CD4-positive, alpha-beta T cell (primary cell): Measurements from ENCODE around the gene FBXO47. TPM values are rescaled to one million over a fixed set of nuclear protein-coding genes. Genes with fewer than 3 reads are reported as not detected.

Source experiments
- ATAC-seq: fragments of 200-7000 bp; cut with Tn5 transposase; one replicate; pipeline ENCODE4 v1.10.0; 2022; ENCODE audit warnings: mild to moderate bottlenecking; ENCODE audit not compliant: poor library complexity
- CTCF ChIA-PET: fragments of 350-600 bp; sonication (Branson Sonifier 250); formaldehyde crosslinking; loops from one replicate; lab custom pipeline; 2021; ENCODE audit warnings: antibody characterized with exemption, inconsistent platforms; lab: Charles Lee
- POLR2A ChIA-PET: fragments of 350-600 bp; sonication (Branson Sonifier 250); formaldehyde crosslinking; loops from one replicate; lab custom pipeline; 2021; ENCODE audit warnings: antibody characterized with exemption, inconsistent platforms; lab: Charles Lee
- DNase-seq, 14 experiments: peaks; one replicate each; pipeline ENCODE4 v3.0.0-alpha.2; 2013 to 2020; ENCODE audit warnings: mixed read lengths in 2 of 14
- H3K27ac ChIP-seq, 2 donors: one replicate each; pipeline versions ENCODE4 v1.5.1 to v1.7.0; 2013; ENCODE audit warnings: low read length in 2 of 2, low read depth in 1 of 2, mild to moderate bottlenecking in 1 of 2
- H3K27me3 ChIP-seq, 2 experiments: 1 replicate in 1 of 2; 2 replicates in 1 of 2; pipeline versions ENCODE4 v1.6.1 to v1.7.0; 2013; ENCODE audit warnings: low read length in 2 of 2, control low read depth in 1 of 2, mild to moderate bottlenecking in 1 of 2, moderate library complexity in 1 of 2; ENCODE audit not compliant: insufficient read depth in 2 of 2, control insufficient read depth in 1 of 2
- H3K36me3 ChIP-seq: one replicate; pipeline ENCODE4 v1.6.1; 2013; ENCODE audit warnings: low read length, control low read depth; ENCODE audit not compliant: insufficient read depth
- H3K4me1 ChIP-seq: one replicate; pipeline ENCODE4 v1.6.1; 2013; ENCODE audit warnings: low read length, control low read depth; ENCODE audit not compliant: insufficient read depth
- H3K4me3 ChIP-seq: one replicate; pipeline ENCODE4 v1.5.1; 2013; ENCODE audit warnings: mild to moderate bottlenecking, low read length, moderate library complexity
- H3K9me3 ChIP-seq, 2 experiments: 1 replicate in 1 of 2; 2 replicates in 1 of 2; pipeline versions ENCODE4 v1.6.1 to v1.7.0; 2013; ENCODE audit warnings: low read length in 2 of 2, mild to moderate bottlenecking in 2 of 2, control low read depth in 1 of 2, moderate library complexity in 1 of 2; ENCODE audit not compliant: control insufficient read depth in 1 of 2, insufficient read depth in 1 of 2
- H3K27ac Mint-ChIP-seq: one replicate; pipeline ENCODE4 v1.8.0; 2020; ENCODE audit warnings: mixed read lengths
- H3K27me3 Mint-ChIP-seq: one replicate; pipeline ENCODE4 v1.8.0; 2021; ENCODE audit warnings: mixed read lengths
- H3K36me3 Mint-ChIP-seq: one replicate; pipeline ENCODE4 v1.8.0; 2021; ENCODE audit warnings: low read depth, mixed read lengths
- H3K4me1 Mint-ChIP-seq: one replicate; pipeline ENCODE4 v1.8.0; 2021; ENCODE audit warnings: low read depth, mixed read lengths
- H3K4me3 Mint-ChIP-seq: one replicate; pipeline ENCODE4 v1.8.0; 2020; ENCODE audit warnings: mild to moderate bottlenecking, mixed read lengths
- H3K9me3 Mint-ChIP-seq: one replicate; pipeline ENCODE4 v1.8.0; 2020; ENCODE audit warnings: mixed read lengths
- CTCF ChIP-seq: fragments of 200-600 bp; IDR thresholded peaks from one replicate; pipeline ENCODE4 v1.8.0; 2022; ENCODE audit warnings: antibody characterized with exemption, mild to moderate bottlenecking
- intact Hi-C, 2 experiments: fragments of 100-400 bp; cut with DNase I in 1 of 2; cut with micrococcal nuclease in 1 of 2; formaldehyde crosslinking; loops; one replicate each; pipeline versions ENCODE4 v1.15.1 to v1.9.0; 2023 to 2025; cut with DNase I, micrococcal nuclease
- total RNA-seq, 174 experiments: library from RNA in 2 of 174; stranded (reverse) in 2 of 174; gene quantifications; one replicate each; pipeline ENCODE4 v1.2.3 and lab custom pipeline; 2021 to 2026

FBXO47 gene
- total RNA-seq, 2 experiments from 2014 or later, result not detected

- H3K4me1 ChIP-seq, result peaks cover 96% of the 10 kb centered on the region
- H3K9me3 ChIP-seq, result no peaks in the 10 kb centered on the region
- Mint-ChIP-seq H3K4me1 (peaks cover 88% of the 10 kb centered on the region), H3K27ac (peak overlapping the region; percentile 89), H3K36me3 (peaks cover 63% of the 10 kb centered on the region), H3K4me3 (peak overlapping the region; percentile 7), H3K9me3 (no peaks in the 10 kb centered on the region), H3K27me3 (no peaks in the 10 kb centered on the region)
- no peaks in the 10 kb centered on the region for H3K27me3 ChIP-seq
- intact Hi-C loops, result no loop called here
- ATAC-seq, result no peak
- H3K27ac ChIP-seq, result peak overlapping the region; percentile 37 to 65
- H3K4me3 ChIP-seq, result no peak overlapping the region
- POLR2A ChIA-PET, result interaction anchor here (0.6 to 4.5 kb wide), 5 partner anchors 10 to 66 kb away, joined by 3 to 56 read pairs (median 6); partner anchors contain the start of gene LASP1
- H3K36me3 ChIP-seq, result peaks cover 65% of the 10 kb centered on the region
- no peak for TF ChIP-seq CTCF
- CTCF ChIA-PET, result interaction anchor here (0.6 to 1.9 kb wide), 3 partner anchors 13 to 281 kb away, joined by 3 to 6 read pairs (median 3); no protein-coding TSS in a partner anchor
- DNase-seq, result no peak
Measured at GRCh38 chr17:38894276-38894675, 72.9 kb downstream of the FBXO47 start.

- Histone ChIP-seq H3K9me3 (no peaks in the 10 kb centered on the region), H3K4me1 (peaks cover 96% of the 10 kb centered on the region), H3K4me3 (no peak overlapping the region), H3K27me3 (no peaks in the 10 kb centered on the region), H3K36me3 (peaks cover 69% of the 10 kb centered on the region), H3K27ac (peak overlapping the region; percentile 37 to 65)
- CTCF ChIA-PET, result interaction anchor here (0.8 to 1.9 kb wide), 3 partner anchors 22 to 281 kb away, joined by 3 to 6 read pairs (median 3); no protein-coding TSS in a partner anchor
- ATAC-seq (no peak), DNase-seq (peak in 3 of 14 experiments; percentile 41 to 54 (median 53))
- Mint-ChIP-seq H3K4me1 (peaks cover 88% of the 10 kb centered on the region), H3K4me3 (no peak overlapping the region), H3K36me3 (peaks cover 65% of the 10 kb centered on the region), H3K27me3 (no peaks in the 10 kb centered on the region), H3K27ac (peak overlapping the region; percentile 89), H3K9me3 (no peaks in the 10 kb centered on the region)
- TF ChIP-seq CTCF, result no peak
- POLR2A ChIA-PET, result interaction anchor here (0.6 to 4.5 kb wide), 5 partner anchors 9 to 40 kb away, joined by 3 to 56 read pairs (median 6); partner anchors contain the start of gene LASP1
- intact Hi-C loops, result no loop called here
Measured at GRCh38 chr17:38893607-38894006, 73.6 kb downstream of the FBXO47 start.

GRCh38 chr17:38893113-38893512, 74.1 kb downstream of the FBXO47 start:
- POLR2A ChIA-PET, result interaction anchor here (0.6 to 4.5 kb wide), 5 partner anchors 9 to 39 kb away, joined by 3 to 56 read pairs (median 6); partner anchors contain the start of gene LASP1
- peak overlapping the region; percentile 89 for H3K27ac Mint-ChIP-seq
- ATAC-seq (no peak), DNase-seq (no peak)
- intact Hi-C loops, result no loop called here
- H3K9me3 Mint-ChIP-seq, result no peaks in the 10 kb centered on the region
- no peak for TF ChIP-seq CTCF
- H3K9me3 ChIP-seq, result no peaks in the 10 kb centered on the region
- peaks cover 88% of the 10 kb centered on the region for H3K4me1 Mint-ChIP-seq
- H3K27me3 Mint-ChIP-seq, result no peaks in the 10 kb centered on the region
- peaks cover 65% of the 10 kb centered on the region for H3K36me3 Mint-ChIP-seq
- CTCF ChIA-PET, result interaction anchor here (0.8 to 1.9 kb wide), 3 partner anchors 21 to 282 kb away, joined by 3 to 6 read pairs (median 3); no protein-coding TSS in a partner anchor
- H3K27ac ChIP-seq, result peak overlapping the region; percentile 37 to 65
- no peak overlapping the region for H3K4me3 ChIP-seq
- H3K36me3 ChIP-seq, result peaks cover 74% of the 10 kb centered on the region
- no peaks in the 10 kb centered on the region for H3K27me3 ChIP-seq
- H3K4me3 Mint-ChIP-seq, result peak overlapping the region; percentile 17
- H3K4me1 ChIP-seq, result peaks cover 96% of the 10 kb centered on the region
